HG02938 (cell line): ENCODE data around the gene RADIL.

Experiments used
- ATAC-seq: cut with Tn5 transposase; IDR thresholded peaks from one replicate; pipeline ENCODE4 v1.9.1; 2021; ENCODE audit warnings: mild to moderate bottlenecking, moderate library complexity; ENCODE audit not compliant: unreplicated experiment

Gene RADIL

GRCh38 chr7:4783292-4783652, 100.2 kb downstream of the RADIL start:
- no peak for ATAC-seq

GRCh38 chr7:4782333-4783291, 100.9 kb downstream of the RADIL start:
- no peak for ATAC-seq

- no peak for ATAC-seq
Measured at GRCh38 chr7:4781366-4782069, 102.0 kb downstream of the RADIL start.

- no peak for ATAC-seq
Measured at GRCh38 chr7:4779118-4779517, 104.4 kb downstream of the RADIL start.

DNA sequence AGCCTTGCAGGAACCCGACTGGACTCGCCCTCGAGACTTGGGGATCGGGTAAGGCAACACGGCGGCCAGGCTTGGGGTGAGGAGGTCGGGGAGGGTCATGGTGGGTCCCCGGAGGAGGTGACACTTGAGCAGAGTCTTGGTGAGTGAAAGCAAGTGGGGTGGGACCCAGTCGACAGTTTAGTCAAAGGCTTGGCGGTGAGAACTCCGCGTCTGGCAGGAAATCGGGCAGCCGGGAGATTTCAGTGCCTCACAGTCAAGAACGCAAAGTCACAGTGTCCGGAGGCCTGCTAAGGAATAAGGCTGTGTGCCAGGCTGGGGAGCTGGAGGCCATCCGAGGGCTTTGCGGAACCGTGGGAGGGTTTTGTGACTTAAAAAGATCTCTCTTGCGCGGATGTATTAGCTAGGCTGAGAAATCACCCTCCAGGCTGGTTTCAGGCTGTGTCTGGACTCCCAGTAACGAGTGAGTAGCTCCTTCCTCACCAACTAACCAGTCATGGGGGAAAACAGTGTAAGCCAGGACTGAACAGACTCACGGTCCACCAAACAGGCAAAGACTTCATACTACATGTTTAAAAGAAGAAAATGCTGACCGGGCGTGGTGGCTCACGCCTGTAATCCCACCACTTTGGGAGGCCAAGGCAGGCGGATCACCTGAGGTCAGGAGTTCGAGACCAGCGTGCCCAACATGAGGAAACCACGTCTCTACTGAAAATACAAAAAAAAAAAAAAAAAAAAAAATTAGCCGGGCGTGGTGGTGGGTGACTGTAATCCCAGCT, 107.5 kb downstream of the RADIL start:
- ATAC-seq, result peak; percentile 22

- ATAC-seq, result peak; percentile 81
Measured at GRCh38 chr7:4775250-4775847, 108.2 kb downstream of the RADIL start, which contains the start of gene AP5Z1. AP5Z1 (plus strand) TSS chr7:4775623; CDS start chr7:4775716, 93 bp downstream.

DNA sequence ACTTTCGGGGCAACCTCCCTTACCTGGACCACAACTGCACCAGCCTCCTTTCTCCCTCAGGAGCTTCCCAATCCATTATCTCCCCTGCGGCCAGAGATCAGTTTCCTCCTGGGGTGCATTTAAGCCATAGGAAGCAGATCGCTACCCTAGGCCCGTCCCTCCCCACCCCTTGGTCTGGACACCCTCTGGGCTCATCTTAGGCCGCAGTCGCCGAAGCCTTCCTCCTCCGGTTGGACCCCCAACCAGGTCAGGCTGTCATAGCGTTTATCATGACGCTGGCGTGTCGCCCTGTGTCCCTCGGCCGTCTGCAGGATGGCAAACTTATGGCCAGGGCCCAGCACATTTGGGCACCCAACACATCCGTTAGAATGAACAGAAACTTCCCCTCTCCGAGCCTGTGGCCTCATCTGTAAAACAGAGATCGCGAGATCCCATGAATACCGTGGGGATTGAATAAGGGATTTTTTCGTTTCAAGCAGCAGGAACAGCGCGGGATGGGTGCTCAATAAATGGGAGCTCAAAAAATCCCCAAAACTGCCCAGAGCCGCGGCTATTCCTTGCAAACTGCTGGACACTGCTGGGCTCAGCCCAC, 108.8 kb downstream of the RADIL start:
- peak; percentile 36 for ATAC-seq

GRCh38 chr7:4774007-4774406, 109.5 kb downstream of the RADIL start:
- no peak for ATAC-seq

DNA sequence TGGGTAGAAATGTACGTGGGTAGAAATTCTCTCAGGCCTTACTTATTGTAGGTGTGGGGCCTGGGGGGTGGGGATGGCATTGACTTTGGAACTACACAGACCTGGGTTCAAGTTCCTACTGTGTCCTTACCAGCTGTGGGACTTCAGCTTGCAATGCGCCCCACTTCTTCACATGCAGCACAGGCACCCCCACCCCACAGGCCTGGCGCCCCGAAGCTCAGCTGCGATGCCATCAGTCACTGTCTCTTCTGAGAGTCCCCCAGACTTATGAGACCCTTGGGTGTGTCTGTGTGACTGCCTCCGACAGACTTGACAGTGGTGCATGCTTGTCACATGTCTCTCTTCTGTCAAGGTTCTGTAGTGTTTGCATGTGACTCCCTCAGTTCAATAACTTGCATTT, 111.2 kb downstream of the RADIL start:
- ATAC-seq, result no peak

- ATAC-seq, result no peak
Measured at GRCh38 chr7:4771737-4772136, 111.8 kb downstream of the RADIL start.

DNA sequence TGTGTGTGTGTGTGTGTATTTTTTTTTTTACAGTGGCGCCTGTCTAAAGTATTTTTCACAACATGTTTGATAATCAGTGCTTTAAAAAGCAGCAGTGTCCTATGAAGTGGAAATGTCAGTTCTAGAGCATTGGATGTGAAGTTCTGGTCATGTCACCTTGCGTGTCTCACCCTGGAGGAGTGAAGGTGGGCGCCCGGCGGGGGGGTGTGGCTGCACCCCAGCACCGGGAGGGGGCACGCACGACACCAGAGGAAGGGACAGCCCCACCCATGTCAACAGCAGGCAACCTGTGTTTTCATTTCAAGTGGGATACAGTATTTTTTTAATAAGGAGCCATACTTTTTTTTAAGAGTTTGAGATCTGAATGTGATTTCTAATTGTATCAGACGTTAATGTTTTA, 112.6 kb downstream of the RADIL start:
- no peak for ATAC-seq

- no peak for ATAC-seq
Measured at GRCh38 chr7:4769761-4770160, 113.8 kb downstream of the RADIL start.

- ATAC-seq, result no peak
Measured at GRCh38 chr7:4768597-4769569, 114.6 kb downstream of the RADIL start.

DNA sequence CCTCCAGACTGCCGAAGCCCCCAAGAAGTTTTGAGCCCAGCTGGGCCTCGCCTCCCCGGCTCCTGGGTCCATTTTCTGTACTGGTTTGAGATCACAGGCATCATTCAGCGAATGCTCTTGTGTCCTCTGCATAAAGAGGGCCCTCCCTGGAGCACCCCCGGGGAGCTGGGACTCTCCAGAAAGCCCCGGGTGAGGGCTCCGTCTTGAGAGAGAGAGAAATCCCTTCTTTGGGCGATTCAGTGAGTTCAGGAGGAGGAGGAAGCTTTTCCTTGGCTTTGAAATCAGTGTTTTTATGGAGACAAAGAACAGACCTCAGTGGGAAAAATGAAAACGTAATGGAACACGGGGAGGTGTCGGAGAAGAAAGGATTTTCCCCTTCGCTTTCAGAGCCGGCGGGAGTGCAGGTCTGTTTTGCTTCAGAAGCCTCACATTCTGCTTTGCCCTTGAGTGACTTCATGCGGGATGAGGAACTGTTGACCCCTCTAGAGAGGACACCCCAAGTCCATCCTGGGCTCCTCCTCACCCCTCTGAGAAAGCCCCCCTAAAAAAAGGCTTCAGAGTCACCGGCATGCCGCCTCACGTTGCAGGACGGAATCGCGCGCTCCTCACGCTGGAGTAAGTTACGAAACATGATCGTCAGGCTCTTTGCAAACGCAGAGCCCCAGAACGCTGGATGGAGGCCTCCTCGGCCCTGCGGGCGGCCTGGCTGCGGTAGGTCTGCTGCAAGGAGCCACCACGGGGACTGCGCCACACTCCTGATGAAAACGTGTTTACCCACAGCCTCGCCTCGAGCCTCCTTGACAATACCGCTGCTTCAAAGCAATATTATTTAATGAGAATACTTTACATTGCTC, 116.6 kb downstream of the RADIL start:
- ATAC-seq, result no peak

GRCh38 chr7:4765776-4766490, 117.6 kb downstream of the RADIL start:
- no peak for ATAC-seq

- no peak for ATAC-seq
Measured at GRCh38 chr7:4764402-4765007, 119.0 kb downstream of the RADIL start.

- no peak for ATAC-seq
Measured at GRCh38 chr7:4763794-4764185, 119.7 kb downstream of the RADIL start.
